CD4-positive, alpha-beta T cell treated with Interferon gamma for 1 hour (primary cell): ENCODE results near the gene TELO2.

ENCODE experiments used
- DNase-seq: peaks from one replicate; pipeline ENCODE4 v3.0.0-alpha.2; 2020

The TELO2 gene

GRCh38 chr16:1481906-1482835, 11.0 kb upstream of the TELO2 start:
- DNase-seq, result no peak

DNA sequence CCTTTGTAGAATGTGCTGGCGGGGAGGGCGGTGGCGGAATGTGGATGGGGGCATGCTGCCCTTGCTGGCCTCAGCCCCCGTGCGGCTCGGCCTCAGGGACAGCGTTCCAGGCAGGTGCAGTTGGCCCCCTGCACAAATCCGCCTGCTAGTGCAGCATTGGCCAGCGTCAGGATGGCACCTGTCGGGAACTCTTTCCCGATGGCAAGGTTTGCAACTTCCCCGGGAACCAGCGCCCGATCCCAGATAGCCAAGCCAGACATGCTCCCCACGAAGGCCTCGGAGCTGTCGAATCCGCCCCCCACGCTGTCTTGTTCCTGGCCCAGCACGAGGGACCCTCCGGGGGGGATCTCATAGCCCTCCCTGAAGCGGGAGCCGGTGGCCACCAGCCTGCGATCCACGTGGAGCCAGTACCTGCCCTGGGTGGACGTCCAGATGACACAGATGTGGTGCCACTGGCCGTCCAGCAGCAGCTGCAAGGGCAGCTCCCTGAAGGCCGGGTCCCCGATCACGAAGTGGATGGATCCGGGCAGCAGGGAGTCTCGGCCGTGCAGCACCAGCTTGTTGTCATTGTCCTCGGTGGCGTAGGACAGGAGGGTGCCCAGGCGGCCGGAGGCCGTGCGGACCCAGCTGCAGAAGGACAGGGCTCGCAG, 7.2 kb upstream of the TELO2 start:
- DNase-seq, result no peak

DNA sequence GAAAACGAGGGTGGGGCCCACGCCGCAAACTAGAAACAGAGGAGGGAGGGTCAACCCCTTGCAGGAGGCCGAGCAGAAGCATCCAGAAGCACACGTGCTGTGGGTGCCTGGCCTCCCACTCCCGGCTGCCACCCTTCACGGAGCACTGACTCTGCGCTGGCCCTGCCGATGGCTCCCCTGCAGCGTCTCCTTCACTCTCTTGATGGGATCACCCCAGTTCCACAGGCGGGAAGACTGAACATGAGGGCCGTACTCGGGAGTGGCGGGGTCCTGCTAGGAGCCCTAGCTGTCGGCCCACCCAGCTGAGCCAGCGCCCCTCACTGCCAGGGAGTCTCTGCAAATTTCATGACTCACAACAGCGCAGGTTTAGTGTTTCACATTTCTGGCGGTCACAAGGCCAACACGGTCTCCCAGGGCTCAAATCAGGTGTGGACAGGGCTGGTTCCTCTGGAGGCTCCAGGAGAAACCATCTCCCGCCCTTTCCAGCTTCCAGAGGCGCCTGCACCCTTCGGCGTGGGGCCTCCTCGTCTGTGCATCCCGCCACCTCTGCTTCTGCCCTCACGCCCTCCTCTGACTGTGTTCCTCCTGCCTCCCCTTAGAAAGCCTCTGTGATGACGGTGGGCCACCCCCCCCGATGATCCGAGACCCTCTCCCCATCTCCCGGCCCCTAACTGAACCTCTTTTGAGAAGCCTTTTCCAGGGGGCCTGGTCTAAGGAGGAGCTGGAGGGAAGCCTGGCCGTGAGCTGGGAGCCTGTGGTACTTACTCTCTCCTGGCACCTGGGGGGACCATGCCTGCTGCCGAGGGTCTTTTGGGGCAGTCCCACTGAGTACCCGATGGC, 6.4 kb upstream of the TELO2 start:
- DNase-seq, result no peak

- no peak for DNase-seq
These were observed 5.6 kb upstream of the TELO2 start for GRCh38 chr16:1487395-1488053.

GRCh38 chr16:1488054-1488601, 5.0 kb upstream of the TELO2 start:
- no peak for DNase-seq

GRCh38 chr16:1488619-1489018, 4.5 kb upstream of the TELO2 start, which contains the start of gene PTX4:
Gene PTX4, minus strand, starts transcription at chr16:1488944. Its CDS starts 35 bp downstream, at chr16:1488909.
- DNase-seq, result no peak

DNA sequence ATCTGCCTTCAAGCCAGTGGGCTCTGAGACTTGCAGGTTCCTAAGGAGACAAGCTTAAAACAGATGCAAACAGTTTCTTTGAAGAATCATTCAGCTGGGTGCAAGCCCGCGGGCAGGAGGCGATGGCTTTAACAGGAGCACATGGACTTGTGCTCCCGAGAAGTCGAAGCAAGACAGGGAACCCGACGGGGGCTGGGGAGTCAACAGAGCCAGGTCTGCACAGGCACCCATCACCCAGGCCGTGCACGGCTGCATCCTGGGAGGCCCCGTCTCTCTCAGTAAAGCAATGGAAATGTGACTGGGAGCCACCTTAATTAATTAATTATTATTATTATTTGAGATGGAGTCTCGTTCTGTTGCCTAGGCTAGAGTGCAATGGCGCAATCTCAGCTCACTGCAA, 4.1 kb upstream of the TELO2 start:
- DNase-seq, result no peak

- no peak for DNase-seq
These were observed 1.8 kb upstream of the TELO2 start for GRCh38 chr16:1491327-1491726.

DNA sequence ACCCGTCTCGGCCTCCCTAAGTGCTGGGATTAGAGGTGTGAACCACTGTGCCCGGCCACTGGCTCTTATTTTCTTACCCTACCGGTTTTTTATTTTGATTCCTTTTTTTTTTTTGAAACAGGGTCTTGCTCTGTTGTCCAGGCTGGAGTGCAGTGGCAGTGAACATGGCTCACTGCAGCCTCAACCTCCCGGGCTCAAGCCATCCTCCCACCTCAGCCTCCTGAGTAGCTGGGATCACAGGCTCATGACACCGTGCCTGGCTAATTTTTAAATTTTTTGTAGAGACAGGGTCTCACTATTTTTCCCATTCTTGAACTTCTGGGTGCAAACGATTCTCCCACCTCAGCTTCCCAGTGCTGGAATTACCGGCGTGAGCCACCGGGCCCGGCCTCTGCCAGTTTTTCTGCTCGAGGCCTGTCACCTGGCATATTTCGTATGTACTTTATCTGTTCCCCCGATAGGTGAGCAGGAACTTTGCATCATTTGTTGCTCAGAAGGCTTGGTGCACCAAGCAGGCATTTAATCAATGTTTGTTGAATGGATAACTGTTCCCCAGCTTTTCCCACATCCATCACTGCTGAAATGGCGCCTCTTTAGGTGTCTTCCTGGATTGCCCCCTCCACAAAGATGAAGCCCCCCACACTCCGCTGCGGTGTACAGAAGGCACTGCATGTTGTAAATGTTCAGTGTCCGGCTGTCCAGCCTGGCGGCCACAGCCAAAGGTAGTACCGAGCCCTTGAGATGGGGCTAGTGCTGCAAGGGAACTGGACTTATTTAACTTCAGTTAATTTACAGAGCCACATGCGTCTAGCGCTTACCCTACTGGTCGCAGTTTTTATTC, 858 bp upstream of the TELO2 start:
- DNase-seq, result no peak

- no peak for DNase-seq
These were observed 560 bp downstream of the TELO2 start for GRCh38 chr16:1493746-1494094.

DNA sequence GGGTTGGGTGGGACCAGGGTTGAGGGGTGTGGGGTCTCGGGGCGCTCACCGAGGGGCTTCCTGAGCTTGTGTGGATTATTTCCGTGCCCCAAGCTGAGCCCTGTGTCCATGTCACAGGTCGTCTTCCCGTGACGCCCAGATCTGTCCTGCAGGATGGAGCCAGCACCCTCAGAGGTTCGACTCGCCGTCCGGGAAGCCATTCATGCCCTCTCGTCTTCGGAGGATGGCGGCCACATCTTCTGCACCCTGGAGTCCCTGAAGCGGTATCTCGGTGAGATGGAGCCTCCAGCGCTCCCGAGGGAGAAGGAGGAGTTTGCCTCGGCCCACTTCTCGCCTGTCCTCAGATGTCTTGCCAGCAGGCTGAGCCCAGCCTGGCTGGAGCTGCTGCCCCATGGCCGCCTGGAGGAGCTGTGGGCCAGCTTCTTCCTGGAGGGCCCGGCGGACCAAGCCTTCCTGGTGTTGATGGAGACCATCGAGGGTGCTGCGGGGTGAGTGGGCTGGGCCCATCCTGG, 1.0 kb downstream of the TELO2 start:
- no peak for DNase-seq

DNA sequence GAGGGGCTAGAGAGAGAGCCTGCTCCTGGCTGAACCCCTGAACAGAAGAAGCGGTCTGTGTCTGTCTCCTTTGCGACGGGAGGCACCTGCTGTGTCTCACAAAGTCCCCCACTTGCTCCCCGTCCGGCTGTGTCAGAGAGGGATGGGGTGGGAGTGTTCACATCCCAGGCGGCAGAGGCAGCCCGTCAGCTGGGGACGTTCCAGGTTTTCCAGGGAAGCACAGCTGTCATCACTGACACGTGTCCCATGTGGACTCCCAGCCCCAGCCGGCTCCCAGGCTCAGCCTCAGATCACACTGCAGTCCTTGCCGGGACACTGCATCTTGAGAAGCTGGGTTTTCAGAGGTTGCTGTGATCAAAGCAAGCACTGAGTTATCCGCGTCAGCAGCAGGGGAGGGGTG, 1.6 kb downstream of the TELO2 start:
- no peak for DNase-seq

DNA sequence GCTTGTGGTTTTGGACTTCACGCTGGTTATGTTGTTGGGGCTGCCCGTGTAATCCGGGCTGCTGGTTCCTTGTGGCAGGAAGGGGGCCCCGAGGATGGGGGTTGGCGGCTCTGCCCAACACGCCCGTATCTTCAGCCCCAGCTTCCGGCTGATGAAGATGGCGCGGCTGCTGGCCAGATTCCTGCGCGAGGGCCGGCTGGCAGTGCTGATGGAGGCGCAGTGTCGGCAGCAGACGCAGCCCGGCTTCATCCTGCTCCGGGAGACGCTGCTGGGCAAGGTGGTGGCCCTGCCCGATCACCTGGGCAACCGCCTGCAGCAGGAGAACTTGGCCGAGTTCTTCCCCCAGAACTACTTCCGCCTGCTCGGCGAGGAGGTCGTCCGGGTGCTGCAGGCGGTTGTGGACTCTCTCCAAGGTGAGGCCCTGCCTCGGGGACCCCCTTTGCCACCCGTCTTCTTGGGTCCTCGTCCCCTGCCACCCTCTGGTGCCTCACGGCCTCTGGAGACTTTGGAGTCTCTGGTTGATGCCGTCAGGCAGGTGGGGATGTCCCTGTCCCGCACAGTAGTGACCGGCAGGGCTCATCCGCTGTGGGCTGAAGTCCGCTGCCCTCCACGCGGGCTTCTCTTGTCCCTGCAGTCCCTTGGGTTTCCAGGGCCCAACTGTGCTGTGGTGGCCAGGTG, 2.2 kb downstream of the TELO2 start:
- no peak for DNase-seq

DNA sequence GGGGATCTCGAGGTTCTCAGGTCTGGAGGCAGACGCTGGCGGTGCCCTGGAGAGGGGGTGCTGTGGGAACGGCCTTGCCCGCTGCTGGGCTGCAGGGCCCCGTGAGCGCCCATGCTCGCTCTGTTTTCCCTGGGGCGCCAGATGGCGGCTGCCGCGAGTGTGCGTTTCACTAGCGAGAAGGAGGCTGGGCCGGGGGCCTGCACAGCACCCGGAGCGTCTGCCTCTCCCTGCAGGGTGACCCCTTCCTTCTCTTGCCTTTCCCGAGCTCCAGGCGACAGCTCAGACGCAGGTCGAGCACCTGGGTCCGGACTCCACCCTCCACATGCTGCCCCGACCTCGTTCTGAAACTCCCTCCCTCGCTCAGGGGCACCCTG, 2.7 kb downstream of the TELO2 start:
- DNase-seq, result no peak

DNA sequence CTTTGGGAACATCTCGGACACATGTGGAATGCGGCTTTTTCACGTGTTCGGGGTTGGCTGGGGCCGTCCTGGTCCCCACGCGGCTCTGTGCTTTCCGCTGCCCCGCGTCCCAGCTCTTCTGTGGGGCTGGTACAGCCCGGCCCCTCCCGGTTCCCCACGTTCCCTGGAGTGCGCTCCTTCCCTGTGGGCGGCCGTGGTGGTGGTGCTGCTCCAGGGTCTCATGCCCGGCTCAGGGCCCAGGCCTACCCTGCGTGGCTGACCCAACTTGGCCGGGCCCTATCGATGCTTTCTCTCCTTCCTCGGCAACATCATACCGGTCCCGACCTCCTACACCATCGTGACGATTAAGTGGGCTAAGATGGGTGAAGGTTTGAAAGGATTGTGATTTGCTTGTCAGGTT, 3.3 kb downstream of the TELO2 start:
- no peak for DNase-seq

DNA sequence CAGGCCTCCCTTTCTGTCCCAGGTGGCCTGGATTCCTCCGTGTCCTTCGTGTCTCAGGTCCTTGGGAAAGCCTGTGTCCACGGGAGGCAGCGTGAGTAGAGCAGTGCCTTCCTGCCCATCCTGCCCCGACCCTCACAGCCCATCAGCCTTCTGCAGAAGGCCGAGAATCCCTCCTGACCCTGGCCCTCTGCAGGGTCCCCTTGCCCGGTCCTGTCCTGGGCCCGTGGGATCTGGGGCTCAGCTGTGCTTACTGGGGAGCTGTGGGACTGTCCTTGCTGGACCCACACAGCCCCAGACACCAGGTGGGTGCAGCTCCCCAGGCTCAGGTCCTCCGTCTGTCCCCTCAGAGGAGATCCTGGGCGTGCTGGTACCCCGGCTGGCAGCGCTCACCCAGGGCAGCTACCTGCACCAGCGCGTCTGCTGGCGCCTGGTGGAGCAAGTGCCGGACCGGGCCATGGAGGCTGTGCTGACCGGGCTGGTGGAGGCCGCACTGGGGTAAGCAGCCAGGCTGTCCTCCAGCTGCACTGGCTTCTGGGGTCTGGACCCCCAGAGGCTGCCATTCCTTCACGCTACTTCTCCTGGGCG, 3.9 kb downstream of the TELO2 start:
- DNase-seq, result no peak

DNA sequence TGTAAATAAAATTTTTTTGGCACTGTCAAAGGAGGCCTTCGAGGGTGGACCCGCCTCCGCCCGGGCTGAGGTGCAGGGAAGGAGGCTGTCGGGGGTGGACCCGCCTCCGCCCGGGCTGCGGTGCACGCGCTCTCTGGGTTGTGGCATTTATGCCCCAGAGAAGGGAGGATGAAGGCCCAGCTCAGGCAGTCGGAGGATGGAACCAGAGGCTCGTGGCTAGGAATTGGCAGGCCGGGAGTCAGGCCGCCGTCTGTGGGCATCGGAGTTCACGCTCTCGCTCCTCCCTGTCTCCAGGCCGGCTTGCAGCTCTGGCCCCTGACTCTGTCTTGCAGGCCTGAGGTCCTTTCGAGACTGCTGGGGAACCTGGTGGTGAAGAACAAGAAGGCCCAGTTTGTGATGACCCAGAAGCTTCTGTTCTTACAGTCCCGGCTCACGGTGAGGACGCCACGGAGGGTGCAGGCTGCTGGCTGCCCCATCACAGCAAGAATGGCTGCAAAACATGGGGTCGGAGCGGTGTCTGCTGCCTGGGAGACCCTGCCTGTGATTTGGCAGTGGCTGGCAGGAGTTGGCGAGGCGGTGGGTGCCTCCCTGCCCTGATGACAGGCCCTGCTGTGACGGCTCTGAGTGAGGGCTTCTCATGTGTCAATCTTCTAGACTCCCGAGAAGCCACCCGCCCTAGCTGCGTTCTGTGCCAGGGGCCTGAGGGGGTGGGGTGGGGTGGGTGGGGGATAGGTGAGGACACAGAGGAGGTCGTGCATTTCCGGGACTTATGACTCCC, 5.9 kb downstream of the TELO2 start:
- no peak for DNase-seq

- no peak for DNase-seq
These were observed 6.8 kb downstream of the TELO2 start for GRCh38 chr16:1499756-1500464.
